OCI-LY7 (cell line): Measurements from ENCODE around the gene VSIR. TPM values are rescaled to one million over a fixed set of nuclear protein-coding genes. Genes with fewer than 3 reads are reported as not detected.

Experiments used
- BruUV-seq: library from RNA; stranded (reverse); fragments of 400-500 nt; replicated peaks from 2 replicates; lab custom pipeline; 2021; lab: Mats Ljungman, UMichigan
- CTCF ChIA-PET: fragments of 300-600 bp; sonication (Branson Sonifier 250); formaldehyde crosslinking; loops from one replicate; lab custom pipeline; 2022; ENCODE audit warnings: antibody characterized with exemption; ENCODE audit not compliant: unreplicated experiment; lab: Charles Lee
- POLR2A ChIA-PET: fragments of 300-600 bp; sonication (Branson Sonifier 250); formaldehyde crosslinking; loops from one replicate; lab custom pipeline; 2022; ENCODE audit warnings: antibody characterized with exemption; lab: Charles Lee
- DNase-seq: peaks from one replicate; pipeline ENCODE4 v3.0.0-alpha.2; 2015; ENCODE audit warnings: low spot score
- H2AFZ ChIP-seq: fragments of 200-600 bp; sonication (generic), shearing (Covaris generic); 2 replicates; pipeline ENCODE4 v1.6.1; 2014; ENCODE audit warnings: mild to moderate bottlenecking, antibody characterized with exemption, low read length, moderate library complexity
- H3K27ac ChIP-seq: fragments of 200-600 bp; sonication (generic); 2 replicates; pipeline ENCODE4 v1.5.1; 2014; ENCODE audit warnings: mixed run types, low read depth, mild to moderate bottlenecking, moderate library complexity, low read length, inconsistent platforms; ENCODE audit not compliant: poor library complexity, severe bottlenecking
- H3K36me3 ChIP-seq: fragments of 200-600 bp; sonication (generic); 2 replicates; pipeline ENCODE4 v1.6.1; 2014; ENCODE audit warnings: mild to moderate bottlenecking, antibody characterized with exemption, low read length, moderate library complexity, mixed read lengths; ENCODE audit not compliant: insufficient read depth
- H3K4me1 ChIP-seq: fragments of 200-600 bp; sonication (generic); 2 replicates; pipeline ENCODE4 v1.5.1; 2014; ENCODE audit warnings: mild to moderate bottlenecking, low read length; ENCODE audit not compliant: insufficient read depth, poor library complexity, severe bottlenecking
- H3K4me2 ChIP-seq: fragments of 200-600 bp; sonication (generic); 2 replicates; pipeline ENCODE4 v1.6.1; 2014; ENCODE audit warnings: mild to moderate bottlenecking, low read length
- H3K4me3 ChIP-seq: fragments of 200-600 bp; sonication (generic); 2 replicates; pipeline ENCODE4 v1.5.1; 2014; ENCODE audit warnings: mild to moderate bottlenecking, low read depth, low read length; ENCODE audit not compliant: poor library complexity, severe bottlenecking
- H3K79me2 ChIP-seq: fragments of 200-600 bp; sonication (generic); 2 replicates; pipeline ENCODE4 v1.6.1; 2016; ENCODE audit warnings: low read depth, mild to moderate bottlenecking, low read length, moderate library complexity, mixed read lengths; ENCODE audit not compliant: insufficient read depth
- H3K9me2 ChIP-seq: fragments of 200-600 bp; sonication (generic); 2 replicates; pipeline ENCODE4 v1.6.1; 2016; ENCODE audit warnings: mild to moderate bottlenecking, low read length, mixed read lengths; ENCODE audit not compliant: insufficient read depth
- H3K9me3 ChIP-seq: fragments of 200-600 bp; sonication (generic); 2 replicates; pipeline ENCODE4 v1.6.1; 2014; ENCODE audit warnings: mild to moderate bottlenecking, mixed run types, low read length, mixed read lengths
- H4K20me1 ChIP-seq: fragments of 200-600 bp; sonication (generic); 2 replicates; pipeline ENCODE4 v1.6.1; 2014; ENCODE audit warnings: mild to moderate bottlenecking, antibody characterized with exemption, low read length, moderate library complexity, mixed read lengths; ENCODE audit not compliant: insufficient read depth
- CTCF ChIP-seq: fragments of 200-600 bp; sonication (generic); conservative IDR thresholded peaks from 2 replicates; pipeline ENCODE4 v1.5.1; 2014; ENCODE audit warnings: mild to moderate bottlenecking, antibody characterized with exemption, low read length, moderate library complexity, mixed read lengths
- EZH2phosphoT487 ChIP-seq: fragments of 200-600 bp; sonication (generic); IDR thresholded peaks from 2 replicates; pipeline ENCODE4 v1.6.1; 2018; ENCODE audit warnings: low read depth, borderline replicate concordance, mild to moderate bottlenecking, mixed run types, antibody characterized with exemption, low read length, moderate library complexity, mixed read lengths
- intact Hi-C: fragments of 100-400 bp; cut with micrococcal nuclease; formaldehyde crosslinking; loops from one replicate; pipeline ENCODE4 v1.10.0; 2022; ENCODE audit not compliant: unreplicated experiment
- total RNA-seq, 2 experiments: library from RNA; depleted of rRNA in 1 of 2; stranded (reverse); fragments of >200 nt in 1 of 2; shearing (Covaris generic) in 1 of 2; gene quantifications; 2 replicates each; pipeline ENCODE4 v1.2.3, GENCODE V29; 2014 to 2022

Gene VSIR
- total RNA-seq, 2 experiments from 2014 or later = 2.2 to 9.0 TPM

- no peak for DNase-seq
- H3K4me1 ChIP-seq = peaks cover 15% of the 10 kb centered on the region
- no peaks in the 10 kb centered on the region for H3K9me3 ChIP-seq
- no peak overlapping the region for H3K4me3 ChIP-seq
- H3K4me2 ChIP-seq = no peak overlapping the region
- no peak overlapping the region for H3K27ac ChIP-seq
- no TSS peak for BruUV-seq
- intact Hi-C loops = no loop called here
- TF ChIP-seq CTCF (no peak), EZH2phosphoT487 (no peak)
- H2AFZ ChIP-seq = no peak overlapping the region
- no peaks in the 10 kb centered on the region for H3K9me2 ChIP-seq
- H3K36me3 ChIP-seq = no peaks in the 10 kb centered on the region
- H4K20me1 ChIP-seq = no peaks in the 10 kb centered on the region
- ChIA-PET CTCF (interaction anchor here (0.6 kb wide), 3 partner anchors 62 to 210 kb away, joined by 3 to 7 read pairs (median 4); no protein-coding TSS in a partner anchor), POLR2A (interaction anchor here (1.4 kb wide), 1 partner anchor 9 kb away, joined by 5 read pairs; no protein-coding TSS in a partner anchor)
- no peaks in the 10 kb centered on the region for H3K79me2 ChIP-seq
These were observed 7.2 kb downstream of the VSIR start for GRCh38 chr10:71765906-71766716.

- no peaks in the 10 kb centered on the region for H3K9me3 ChIP-seq
- no peak overlapping the region for H2AFZ ChIP-seq
- no peak overlapping the region for H3K4me2 ChIP-seq
- intact Hi-C loops = no loop called here
- peaks cover 15% of the 10 kb centered on the region for H3K4me1 ChIP-seq
- TF ChIP-seq EZH2phosphoT487 (no peak), CTCF (no peak)
- H3K27ac ChIP-seq = no peak overlapping the region
- no peak overlapping the region for H3K4me3 ChIP-seq
- H3K36me3 ChIP-seq = no peaks in the 10 kb centered on the region
- ChIA-PET CTCF (interaction anchor here (0.6 to 1.1 kb wide), 4 partner anchors 37 to 211 kb away, joined by 3 to 7 read pairs (median 4); no protein-coding TSS in a partner anchor), POLR2A (no interaction called here)
- no peak for DNase-seq
- no peaks in the 10 kb centered on the region for H4K20me1 ChIP-seq
- BruUV-seq = no TSS peak
- H3K9me2 ChIP-seq = no peaks in the 10 kb centered on the region
- no peaks in the 10 kb centered on the region for H3K79me2 ChIP-seq
These were observed 8.0 kb downstream of the VSIR start for GRCh38 chr10:71765176-71765904.
